ENCODE data around the gene BTN3A1.
"Not testable (repeated sequence)": the region's sequence is repeated elsewhere in the genome, so short reads cannot be mapped to it uniquely, and the experiment has no call there.

- not testable (repeated sequence) for TF ChIP-seq CTCF, POLR2A (IDR thresholded peaks at IDR 0.05)
These were observed 59.3 kb downstream of the BTN3A1 start for GRCh38 chr6:26461353-26461752.
